AG20443 (cell line): ENCODE data around the gene ADAMTSL1.

Experiments used
- DNase-seq: peaks from one replicate; pipeline ENCODE4 v3.0.0; 2012; ENCODE audit warnings: low spot score, mixed read lengths

ADAMTSL1 gene

DNA sequence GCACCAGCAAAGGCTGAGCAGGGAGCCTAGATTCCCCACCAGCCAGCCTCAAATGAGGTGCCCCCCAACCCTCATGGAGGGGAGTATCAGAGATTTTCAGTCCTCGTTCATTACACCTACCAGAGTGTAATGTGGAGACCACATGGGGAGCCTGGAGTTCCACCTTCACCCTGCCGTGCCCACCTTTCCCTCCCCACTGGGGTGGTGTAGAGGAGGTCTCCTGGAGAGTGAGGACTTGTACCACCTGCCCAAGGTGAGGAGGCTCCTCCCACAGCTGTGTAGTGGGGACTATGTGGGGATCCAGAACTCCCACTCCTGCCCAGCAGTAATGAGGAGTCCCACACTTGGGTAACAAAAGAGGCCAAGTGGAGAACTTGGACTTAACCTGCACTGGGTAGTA, 337.2 kb downstream of the ADAMTSL1 start:
- DNase-seq: no peak

GRCh38 chr9:18819418-18819817, 345.5 kb downstream of the ADAMTSL1 start:
- DNase-seq: no peak

GRCh38 chr9:18820566-18821095, 346.7 kb downstream of the ADAMTSL1 start:
- DNase-seq: no peak

DNA sequence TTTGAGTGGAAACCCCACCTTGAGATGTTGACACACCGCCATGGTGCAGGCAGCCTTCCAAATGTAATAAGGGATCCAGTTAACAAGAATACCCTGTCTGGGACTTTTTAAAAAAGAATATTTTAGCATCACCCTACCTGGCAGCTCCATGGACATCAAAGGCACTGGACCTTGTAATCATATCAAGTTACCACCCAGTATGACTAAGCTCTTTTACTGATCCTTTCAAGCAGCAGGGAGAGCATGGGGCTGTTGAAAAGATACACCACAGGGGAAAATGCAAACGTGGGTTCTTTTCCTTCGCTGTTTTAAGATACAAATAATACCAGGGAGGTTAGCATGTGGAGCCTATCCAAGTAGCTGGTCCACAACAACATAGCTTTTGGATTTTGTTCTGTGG, 347.8 kb downstream of the ADAMTSL1 start:
- DNase-seq: no peak

- DNase-seq: no peak
Measured at GRCh38 chr9:18822850-18823249, 348.9 kb downstream of the ADAMTSL1 start.

- DNase-seq: no peak
Measured at GRCh38 chr9:18824095-18824666, 350.2 kb downstream of the ADAMTSL1 start.

GRCh38 chr9:18825656-18826170, 351.8 kb downstream of the ADAMTSL1 start:
- no peak for DNase-seq

GRCh38 chr9:18826248-18826647, 352.3 kb downstream of the ADAMTSL1 start:
- DNase-seq: no peak

GRCh38 chr9:18829066-18829465, 355.1 kb downstream of the ADAMTSL1 start:
- DNase-seq: no peak

DNA sequence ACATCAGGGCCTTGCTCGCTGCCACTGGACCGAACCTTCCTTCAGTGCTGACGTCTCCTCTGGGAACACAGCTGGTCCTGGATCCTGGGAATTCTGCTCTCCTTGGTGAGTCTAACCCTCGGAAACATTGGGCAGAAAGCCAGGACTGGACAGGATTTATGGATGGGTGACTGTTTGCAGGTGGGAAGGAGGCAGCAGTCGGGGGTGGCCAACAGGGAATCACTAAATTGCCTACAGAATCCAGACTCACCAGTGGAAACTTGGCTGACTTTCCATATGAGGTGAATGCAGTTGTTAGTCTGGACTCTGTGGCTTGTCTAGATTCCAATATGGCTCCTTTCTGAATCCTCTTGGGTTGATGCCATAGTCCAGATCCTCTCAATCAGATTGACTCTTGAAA, 355.9 kb downstream of the ADAMTSL1 start:
- no peak for DNase-seq

DNA sequence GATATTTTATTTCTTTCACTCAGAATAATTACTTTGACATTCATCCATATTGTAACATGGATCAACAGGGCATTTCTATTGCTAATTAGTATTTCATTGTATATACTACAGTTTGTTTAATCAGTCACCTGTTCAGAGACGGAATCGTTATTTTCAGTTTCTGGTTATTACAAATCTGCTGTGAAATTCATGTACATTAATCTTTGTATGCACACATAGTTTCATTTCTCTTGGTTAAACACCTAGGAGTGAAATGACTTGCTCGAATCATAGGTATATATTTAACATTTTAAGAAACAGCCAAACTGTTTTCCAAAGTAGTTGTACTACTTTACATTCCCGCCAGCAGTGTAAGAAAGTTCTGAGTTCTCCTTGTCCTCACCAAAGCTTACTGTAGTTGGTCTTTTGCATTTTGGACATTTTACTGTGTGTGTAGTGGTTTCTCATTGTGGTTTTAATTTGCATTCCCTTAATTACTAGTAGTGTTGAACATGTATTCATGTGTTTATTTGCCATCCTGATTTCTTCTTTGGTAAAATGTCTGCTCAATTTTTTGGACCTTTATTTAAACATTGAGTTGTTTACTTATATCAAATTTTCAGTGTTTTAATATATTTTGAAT, 360.9 kb downstream of the ADAMTSL1 start:
- DNase-seq: no peak

- DNase-seq: no peak
Measured at GRCh38 chr9:18837402-18837801, 363.4 kb downstream of the ADAMTSL1 start.

- DNase-seq: no peak
Measured at GRCh38 chr9:18847576-18848275, 373.8 kb downstream of the ADAMTSL1 start.

GRCh38 chr9:18848657-18849056, 374.7 kb downstream of the ADAMTSL1 start:
- no peak for DNase-seq

DNA sequence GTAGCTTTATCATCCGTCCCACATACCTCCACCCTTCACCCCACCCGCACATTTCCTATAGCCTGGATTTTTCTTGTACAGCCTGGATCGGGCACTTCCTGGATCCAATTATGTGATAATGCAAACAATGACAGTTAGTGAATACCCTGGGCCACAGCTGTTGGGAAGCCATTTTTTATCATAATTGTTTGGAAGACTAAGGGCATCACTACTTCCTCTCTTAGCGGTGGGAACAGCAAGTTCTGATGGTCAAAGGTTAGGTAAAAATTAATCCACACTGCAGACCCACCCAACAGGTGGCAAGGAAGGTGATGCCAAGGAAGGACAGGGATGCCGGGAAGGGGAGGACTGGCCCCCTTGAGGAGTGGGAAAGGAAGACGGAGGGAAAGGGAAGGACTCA, 375.3 kb downstream of the ADAMTSL1 start:
- DNase-seq: no peak

DNA sequence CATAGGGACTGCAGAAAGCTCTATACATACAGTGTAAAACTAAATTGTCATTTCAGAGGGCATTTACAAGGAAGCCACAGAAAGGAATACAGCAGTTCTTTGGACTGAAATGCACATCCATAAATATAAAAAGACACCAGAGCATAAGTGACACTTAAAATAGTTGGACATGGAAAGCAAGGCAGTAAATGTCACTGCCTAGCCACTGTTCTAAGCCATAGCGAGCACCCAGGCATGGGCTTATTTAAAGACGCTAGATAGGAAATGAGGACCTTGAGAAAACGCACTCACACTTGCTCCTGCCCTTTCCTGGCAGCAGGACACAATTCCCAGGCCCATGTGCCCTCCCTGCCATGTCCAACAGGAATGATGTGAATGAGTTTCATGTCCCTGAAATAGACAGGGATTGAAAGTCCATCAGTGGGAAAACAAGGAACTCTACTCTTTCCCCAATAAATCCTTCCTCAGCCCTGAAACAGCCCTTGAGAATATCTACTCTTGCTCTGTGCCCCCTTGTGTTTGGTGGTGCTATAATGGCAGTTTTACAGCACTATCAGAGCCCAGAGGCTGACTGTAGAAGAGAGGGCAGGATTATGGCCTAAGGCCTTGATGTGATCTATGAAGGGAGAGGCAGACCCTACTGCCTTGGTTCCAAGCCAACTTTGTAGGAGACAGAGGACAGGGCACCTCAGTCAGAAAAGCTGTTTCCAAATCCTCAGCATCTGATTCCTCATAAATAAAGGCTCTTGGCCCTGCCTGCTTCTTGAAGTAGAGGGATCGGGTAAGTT, 376.1 kb downstream of the ADAMTSL1 start:
- DNase-seq: no peak

DNA sequence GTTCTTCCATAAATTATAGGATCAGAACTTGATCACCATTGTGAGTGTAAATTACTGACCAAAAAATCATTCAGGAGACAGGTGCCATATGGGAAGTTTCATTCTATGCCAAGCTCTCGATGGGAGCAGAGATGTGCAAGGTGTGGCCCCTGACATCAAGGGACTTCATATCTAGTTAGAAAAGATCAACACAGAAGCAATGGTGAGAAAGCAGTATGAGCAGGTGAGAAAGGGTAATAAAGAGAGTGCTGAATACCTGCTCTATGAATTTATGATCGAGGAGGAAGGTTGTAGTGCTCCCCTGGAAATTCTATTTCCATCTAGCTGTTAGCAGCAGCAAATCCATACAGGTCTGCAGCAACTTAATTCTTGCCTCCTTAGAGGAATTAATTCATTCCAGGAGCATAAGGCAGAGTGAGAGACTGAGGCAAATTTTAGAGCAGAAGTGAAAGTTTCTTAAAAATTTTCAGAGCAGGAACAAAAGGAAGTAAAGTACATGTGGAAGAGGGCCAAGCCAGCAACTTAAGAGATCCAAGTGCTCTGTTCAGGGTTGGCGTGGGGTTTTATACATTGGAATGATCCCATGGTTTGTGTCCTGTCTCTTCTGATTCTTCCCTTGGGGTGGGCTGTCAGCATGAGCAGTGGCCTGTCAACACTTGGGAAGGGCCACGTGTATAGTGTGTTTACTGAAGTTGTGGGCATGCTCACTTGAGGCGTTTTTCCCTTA, 377.3 kb downstream of the ADAMTSL1 start:
- no peak for DNase-seq

- DNase-seq: no peak
Measured at GRCh38 chr9:18855656-18856055, 381.7 kb downstream of the ADAMTSL1 start.

DNA sequence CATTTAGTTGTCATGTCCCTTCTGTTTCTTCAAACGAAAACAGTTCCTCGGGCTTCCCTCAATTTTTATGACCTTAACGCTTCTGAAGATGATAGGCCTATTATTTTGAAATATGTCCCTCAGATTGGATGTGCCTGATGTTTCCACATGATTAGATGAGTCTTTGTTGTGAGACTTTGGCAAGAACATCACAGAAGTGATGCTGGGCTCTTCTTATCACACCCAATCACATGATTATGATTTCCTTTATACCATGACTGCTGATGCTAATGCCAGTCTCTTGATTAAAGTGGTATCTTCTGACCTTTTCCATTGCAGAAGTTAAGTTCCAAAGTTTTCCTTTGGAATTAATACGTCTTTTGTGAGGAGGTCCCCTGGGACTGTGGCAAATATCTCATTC, 383.4 kb downstream of the ADAMTSL1 start:
- DNase-seq: no peak

- peak; percentile 60 for DNase-seq
Measured at GRCh38 chr9:18857769-18858168, 383.8 kb downstream of the ADAMTSL1 start.
